ENCODE measurements around the gene STK10. TPM values are rescaled to one million over a fixed set of nuclear protein-coding genes. Genes with fewer than 3 reads are reported as not detected.

Gene STK10
- total and polyA plus RNA-seq, 8 donors, result 6.6 to 86.6 (median 14.8) TPM

GRCh38 chr5:172008689-172009141 is 179.3 kb downstream of the STK10 start:
- intact Hi-C loops (cut with DNase I; ENCODE audit: low total_unique reads), result no loop called here

DNA sequence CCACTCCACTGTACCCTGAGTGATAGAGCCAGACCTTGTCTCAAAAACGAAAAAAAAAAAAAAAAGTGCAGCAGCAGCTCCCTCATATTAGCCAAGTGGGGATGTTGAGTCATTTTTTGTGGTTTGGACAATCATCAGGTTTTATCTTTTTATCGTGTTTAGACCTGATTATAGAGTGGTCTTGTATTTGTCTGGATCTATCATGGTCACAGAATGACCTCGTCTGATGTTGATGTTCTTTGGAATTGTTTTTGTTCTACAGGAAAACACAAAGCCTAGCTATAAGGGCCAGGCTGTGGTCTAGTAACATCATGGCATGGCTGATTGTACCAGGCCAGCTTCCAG is 179.9 kb downstream of the STK10 start:
- no peak for TF ChIP-seq EP300 (IDR thresholded peaks at IDR 0.05)
- no peak for TF ChIP-seq CTCF (IDR thresholded peaks at IDR 0.05)
- TF ChIP-seq POLR2A (IDR thresholded peaks at IDR 0.05), result no peak
- no peak for TF ChIP-seq POLR2AphosphoS5 (IDR thresholded peaks at IDR 0.05)
- Histone ChIP-seq H3K27ac (peak overlapping the region in 1 of 5 donors; percentile 3), H3K4me3 (no peak overlapping the region), H3K27me3 (no peaks in the 10 kb centered on the region), H3K9me3 (no peaks in the 10 kb centered on the region), H3K36me3 (no peaks in the 10 kb centered on the region), H3K4me1 (peaks cover 14 to 47% (median 28%) of the 10 kb centered on the region in 4 donors)
- intact Hi-C loops (cut with DNase I; ENCODE audit: low total_unique reads), result no loop called here
- no peak for DNase-seq
- 16 to 32% (median 23%) methylated on average over 3 of the region's 3 CpGs for WGBS, 5 donors

More at GRCh38 chr5:172008689-172009141, 179.3 kb downstream of the STK10 start:
- Histone ChIP-seq H3K4me1 (peaks cover 8 to 40% (median 23%) of the 10 kb centered on the region in 4 donors), H3K27ac (peak overlapping the region in 1 of 5 donors; percentile 3), H3K27me3 (no peaks in the 10 kb centered on the region), H3K36me3 (no peaks in the 10 kb centered on the region), H3K4me3 (no peak overlapping the region), H3K9me3 (no peaks in the 10 kb centered on the region)
- TF ChIP-seq POLR2AphosphoS5 (IDR thresholded peaks at IDR 0.05) (no peak), POLR2A (IDR thresholded peaks at IDR 0.05) (no peak), CTCF (IDR thresholded peaks at IDR 0.05) (no peak), EP300 (IDR thresholded peaks at IDR 0.05) (no peak)
- WGBS, 5 donors, result 30 to 44% (median 32%) methylated on average over 6 of the region's 6 CpGs
- no peak for DNase-seq

DNA sequence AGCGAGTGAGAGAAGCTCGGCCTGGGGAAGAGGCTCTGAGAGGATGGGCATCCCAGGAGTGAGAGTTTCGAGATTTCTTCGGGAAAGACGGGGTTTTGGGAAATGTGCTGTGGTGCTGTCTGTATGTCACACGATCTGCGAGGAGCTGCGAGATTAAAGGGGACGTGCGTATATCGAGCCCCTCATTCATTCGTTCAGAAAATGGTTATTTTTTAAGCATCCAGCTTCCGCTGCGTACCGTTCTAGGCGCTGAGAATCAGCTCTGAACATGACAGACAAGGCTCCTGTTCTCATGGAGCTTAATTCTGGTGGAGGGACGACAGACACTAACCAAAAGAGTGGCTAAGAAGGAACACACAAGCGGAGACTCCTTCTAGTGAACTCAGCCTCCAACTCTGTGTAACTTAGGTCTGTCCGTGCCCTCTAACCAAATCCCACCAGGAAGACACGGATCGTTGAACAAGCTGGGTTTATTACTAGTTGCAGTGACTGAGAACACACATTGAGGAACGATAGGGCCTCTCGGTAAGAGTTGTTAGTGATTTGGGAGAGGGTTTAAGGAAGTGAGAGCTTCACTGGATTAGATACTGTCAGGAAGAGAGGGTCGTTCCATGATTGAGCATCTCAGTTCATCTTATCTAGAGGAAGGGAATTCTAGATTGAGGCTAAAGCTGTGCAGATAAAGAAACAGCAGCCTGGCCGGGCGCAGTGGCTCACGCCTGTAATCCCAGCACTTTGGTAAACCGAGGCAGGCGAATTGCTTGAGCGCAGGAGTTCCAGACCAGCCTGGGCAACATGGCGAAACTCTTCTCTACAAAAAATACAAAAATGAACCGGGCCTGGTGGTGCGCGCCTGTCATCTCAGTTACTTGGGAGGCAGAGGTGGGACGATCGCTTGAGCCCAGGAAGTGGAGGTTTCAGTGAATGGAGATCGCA is 180.6 kb downstream of the STK10 start:
- Histone ChIP-seq H3K27me3 (no peaks in the 10 kb centered on the region), H3K36me3 (no peaks in the 10 kb centered on the region), H3K4me1 (peaks cover 19 to 53% (median 33%) of the 10 kb centered on the region in 4 donors), H3K9me3 (no peaks in the 10 kb centered on the region), H3K4me3 (peak overlapping the region; percentile 91 to 99 (median 92)), H3K27ac (peak overlapping the region; percentile 98 to 100 (median 98))
- TF ChIP-seq CTCF (IDR thresholded peaks at IDR 0.05) (no peak), POLR2A (IDR thresholded peaks at IDR 0.05) (no peak), POLR2AphosphoS5 (IDR thresholded peaks at IDR 0.05) (no peak), EP300 (IDR thresholded peaks at IDR 0.05) (no peak)
- intact Hi-C loops (cut with DNase I; ENCODE audit: low total_unique reads), result no loop called here
- DNase-seq, result no peak
- WGBS, 5 donors, result 24 to 31% (median 27%) methylated on average over 33 to 37 of the region's 37 CpGs

- intact Hi-C loops (cut with DNase I; ENCODE audit: low total_unique reads), result no loop called here
Measured at GRCh38 chr5:172006321-172007174, 181.5 kb downstream of the STK10 start, which contains the start of gene FBXW11. TSS of gene FBXW11 (minus strand) at chr5:172006638. CDS start at chr5:172006502, 136 bp downstream.

More at GRCh38 chr5:172006321-172007174, 181.5 kb downstream of the STK10 start, which contains the start of gene FBXW11:
- Histone ChIP-seq H3K4me1 (peaks cover 27 to 62% (median 42%) of the 10 kb centered on the region in 4 donors), H3K27me3 (no peaks in the 10 kb centered on the region), H3K9me3 (no peaks in the 10 kb centered on the region), H3K27ac (peak within 1 kb of the TSS; percentile 98 to 100 (median 98)), H3K36me3 (no peaks in the 10 kb centered on the region), H3K4me3 (peak within 1 kb of the TSS; percentile 91 to 99 (median 92))
- TF ChIP-seq EP300 (IDR thresholded peaks at IDR 0.05) (no peak), CTCF (IDR thresholded peaks at IDR 0.05) (no peak), POLR2A (IDR thresholded peaks at IDR 0.05) (peak in 2 of 4 donors; percentile 57 to 85), POLR2AphosphoS5 (IDR thresholded peaks at IDR 0.05) (peak; percentile 91 to 97 (median 96))
- peak; percentile 97 to 99 for DNase-seq
- 0% methylated on average over 44 to 81 of the region's 81 CpGs for WGBS, 5 donors

All from stomach (tissue), 9 donors.